GM18867 (cell line): ENCODE data around the gene OR52A1.

Source experiments
- ATAC-seq: cut with Tn5 transposase; IDR thresholded peaks from one replicate; pipeline ENCODE4 v1.9.1; 2021; ENCODE audit warnings: mild to moderate bottlenecking, moderate library complexity; ENCODE audit not compliant: unreplicated experiment

The OR52A1 gene

DNA sequence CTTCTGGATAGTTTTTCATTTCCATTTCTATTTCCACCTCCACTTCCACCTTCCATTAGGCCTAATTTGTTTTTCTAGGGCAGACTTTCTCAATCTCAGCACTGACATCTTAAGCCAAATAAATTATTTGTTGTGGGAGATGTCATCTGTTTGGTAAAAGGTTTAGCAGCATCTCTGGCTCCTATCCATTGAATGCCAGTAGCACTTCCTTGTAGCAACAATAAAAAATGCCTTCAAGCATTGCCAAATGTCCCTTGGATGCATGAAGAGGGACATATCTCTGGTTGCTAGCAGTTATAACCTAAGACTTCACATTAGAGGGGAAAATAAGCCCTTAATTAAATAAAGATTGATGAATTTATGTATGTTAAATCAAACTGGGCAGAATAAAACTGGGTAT lies 18.3 kb downstream of the OR52A1 start:
- no peak for ATAC-seq

- ATAC-seq = no peak
Observed at GRCh38 chr11:5131584-5132335, 22.8 kb downstream of the OR52A1 start.

DNA sequence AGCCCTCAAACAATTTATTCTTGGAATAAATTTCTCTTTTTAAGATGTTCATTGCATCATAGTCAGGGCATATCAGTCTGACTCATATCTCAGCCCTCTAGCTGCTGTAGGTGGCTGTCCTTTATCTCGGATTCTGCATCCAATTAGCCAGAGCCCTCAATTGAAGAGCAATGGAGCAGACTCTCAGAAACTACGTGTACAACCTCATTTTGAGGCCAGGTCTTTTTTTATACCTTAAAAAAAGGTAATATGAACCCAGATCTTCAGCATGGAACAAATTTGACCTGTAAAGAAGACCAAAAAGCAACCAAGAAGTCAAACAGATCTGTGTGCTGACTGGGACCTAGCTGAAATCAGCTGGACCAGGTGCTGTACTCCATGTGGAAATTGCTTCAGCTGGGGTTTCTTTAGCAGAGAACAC lies 25.1 kb downstream of the OR52A1 start:
- ATAC-seq = no peak

DNA sequence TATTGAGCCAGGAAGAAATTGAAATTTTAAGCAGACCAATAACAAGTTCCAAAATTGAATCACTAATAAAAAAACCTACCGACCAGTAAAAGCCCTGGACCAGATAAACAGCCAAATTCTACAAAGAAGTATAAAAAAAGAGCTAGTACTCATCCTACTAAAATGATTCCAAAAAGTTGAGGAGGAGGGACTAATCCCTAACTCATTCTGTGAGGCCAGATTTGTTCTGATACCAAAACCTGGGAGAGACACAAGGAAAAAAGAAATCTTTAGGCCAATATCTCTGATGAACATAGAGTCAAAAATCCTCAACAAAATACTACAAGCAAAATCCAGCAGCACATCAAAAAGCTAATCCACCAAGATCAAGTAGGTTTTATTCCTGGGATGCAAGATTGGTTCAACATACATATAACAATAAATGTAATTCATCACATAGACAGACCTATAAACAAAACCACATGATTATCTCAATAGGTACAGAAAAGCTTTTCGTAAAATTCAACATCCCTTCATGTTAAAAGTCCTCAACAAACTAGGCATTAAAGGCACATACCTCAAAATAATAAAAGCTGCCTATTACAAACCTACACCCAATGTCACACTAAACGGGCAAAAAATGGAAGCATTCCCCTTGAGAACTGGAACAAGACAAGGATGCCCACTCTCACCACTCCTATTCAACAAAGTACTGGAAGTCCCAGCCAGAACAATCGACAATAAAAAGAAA lies 29.5 kb downstream of the OR52A1 start:
- ATAC-seq = no peak

- ATAC-seq = peak; percentile 98
Observed at GRCh38 chr11:5123802-5124521, 30.6 kb downstream of the OR52A1 start.

GRCh38 chr11:5118893-5119292 lies 35.7 kb downstream of the OR52A1 start:
- no peak for ATAC-seq

DNA sequence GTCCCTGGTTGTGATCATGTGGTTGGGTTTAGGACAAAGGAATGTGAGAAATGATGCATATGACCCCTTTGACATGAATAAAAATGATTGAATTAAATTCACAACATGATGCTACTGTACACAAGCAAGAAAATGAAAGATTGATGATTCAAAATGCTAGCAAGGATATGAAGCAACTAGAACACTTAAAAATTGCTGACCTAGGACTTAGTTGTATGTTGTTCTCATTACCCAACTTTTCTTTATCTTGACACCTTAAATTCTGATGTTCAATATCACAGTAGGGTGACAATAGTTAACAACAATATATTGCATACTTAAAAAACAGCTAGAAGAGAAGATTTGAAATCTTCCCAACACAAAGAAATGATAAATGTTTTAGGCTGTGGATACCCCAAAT lies 37.0 kb downstream of the OR52A1 start:
- no peak for ATAC-seq

DNA sequence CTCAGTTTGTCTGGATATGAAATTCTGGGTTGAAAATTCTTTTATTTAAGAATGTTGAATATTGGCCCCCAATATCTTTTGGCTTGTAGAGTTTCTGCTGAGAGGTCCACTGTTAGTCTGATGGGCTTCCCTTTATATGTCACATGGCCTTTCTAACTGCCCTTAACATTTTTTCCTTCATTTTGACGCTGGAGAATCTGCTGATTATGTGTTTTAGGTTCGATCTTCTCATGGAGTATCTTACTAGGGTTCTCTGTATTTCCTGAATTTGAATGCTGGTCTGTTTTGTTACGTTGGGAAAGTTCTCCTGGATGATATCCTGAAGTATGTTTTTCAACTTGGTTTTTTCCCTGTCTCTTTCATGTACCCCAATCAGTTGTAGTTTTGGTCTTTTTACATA lies 39.2 kb downstream of the OR52A1 start:
- no peak for ATAC-seq

DNA sequence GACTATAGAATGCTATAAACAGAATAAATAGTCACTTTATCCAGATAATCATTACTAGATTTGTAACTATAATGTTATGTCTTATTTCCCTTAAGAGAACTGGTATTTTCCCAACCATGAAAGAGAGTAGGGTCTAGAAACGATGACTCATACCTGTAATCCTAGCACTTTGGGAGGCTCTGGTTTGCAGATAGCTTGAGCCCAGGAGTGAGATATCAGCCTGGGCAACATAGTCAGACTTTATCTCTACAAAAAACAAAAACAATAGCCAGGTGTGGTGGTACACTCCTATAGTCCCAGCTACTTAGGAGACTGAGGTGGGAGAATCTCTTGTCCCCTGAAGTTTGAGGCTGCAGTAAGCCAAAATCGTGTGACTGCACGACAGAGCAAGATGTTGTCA lies 47.3 kb downstream of the OR52A1 start:
- no peak for ATAC-seq

- ATAC-seq = no peak
Observed at GRCh38 chr11:5103066-5103465, 51.5 kb downstream of the OR52A1 start.

DNA sequence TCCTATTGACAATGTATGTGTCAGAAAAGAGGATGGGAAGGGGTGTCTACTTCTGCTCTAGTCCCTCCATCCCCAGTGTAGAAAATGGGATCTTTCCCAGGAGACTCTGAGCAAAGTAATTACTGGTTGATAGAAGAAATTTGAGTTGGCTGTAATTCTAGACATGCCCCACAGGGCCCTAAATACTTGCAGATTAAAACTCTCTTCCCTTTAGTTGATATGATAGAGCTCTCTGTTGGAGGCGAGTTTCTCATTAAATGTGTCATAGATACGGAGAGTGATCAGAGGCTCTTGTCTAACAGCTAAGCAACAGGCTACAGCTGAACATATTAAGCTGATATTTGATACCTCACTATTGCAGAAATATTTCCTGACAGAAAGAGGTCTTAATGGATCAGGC lies 52.3 kb downstream of the OR52A1 start:
- no peak for ATAC-seq

DNA sequence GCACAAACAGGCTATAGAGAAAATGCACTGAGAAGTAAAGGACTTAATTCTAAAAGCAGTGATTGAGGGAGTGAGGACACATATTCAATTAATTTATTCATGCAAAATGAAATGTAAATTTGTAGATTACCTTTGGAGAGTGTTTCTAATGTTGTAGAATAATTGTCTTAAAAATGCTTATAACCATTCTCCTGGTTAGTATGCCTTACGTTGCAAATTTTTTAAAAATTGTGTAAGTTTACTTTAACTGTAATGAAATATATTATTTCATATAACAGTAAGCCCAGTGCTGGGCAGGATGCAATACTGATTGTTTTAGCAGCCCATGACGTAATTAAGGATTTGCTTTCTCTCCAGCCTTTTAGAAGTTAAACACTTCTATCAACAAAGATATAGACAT lies 58.5 kb downstream of the OR52A1 start:
- no peak for ATAC-seq
